Peyer's patch (tissue), 4 donors: Measurements from ENCODE around the gene TBL1Y.

Experiments used
- CTCF ChIP-seq, 6 experiments: fragments of 450-650 bp in 4 of 6; fragments of 200-600 bp in 2 of 6; sonication (generic) in 1 of 6; IDR thresholded peaks; one replicate each; pipeline ENCODE4 v1.5.1; 2017 to 2019; ENCODE audit warnings: antibody characterized with exemption in 6 of 6, mild to moderate bottlenecking in 3 of 6, moderate library complexity in 1 of 6
- POLR2A ChIP-seq, 2 donors: fragments of 450-650 bp; IDR thresholded peaks; one replicate each; pipeline ENCODE4 v1.5.1; 2017; ENCODE audit warnings: antibody characterized with exemption in 2 of 2, mild to moderate bottlenecking in 2 of 2, moderate library complexity in 2 of 2

GRCh38 chrY:7128211-7128610, 217.7 kb downstream of the TBL1Y start:
- no peak for TF ChIP-seq CTCF (IDR thresholded peaks at IDR 0.05)
- no peak for TF ChIP-seq POLR2A (IDR thresholded peaks at IDR 0.05)
